Measurements from ENCODE around the gene ZBTB11. TPM values are rescaled to one million over a fixed set of nuclear protein-coding genes. Genes with fewer than 3 reads are reported as not detected.
A peak's percentile ranks its signal among the peaks of the same experiment; 100 is the strongest.

Gene ZBTB11
- total RNA-seq, 1 donor from 2014 or later: 22.8 TPM

GRCh38 chr3:101602731-101603130 lies 74.2 kb downstream of the ZBTB11 start:
- no peaks in the 10 kb centered on the region for H3K36me3 ChIP-seq
- TF ChIP-seq CTCF (IDR thresholded peaks at IDR 0.05): no peak
- no peaks in the 10 kb centered on the region for H3K27me3 ChIP-seq
- DNase-seq (no peak), ATAC-seq (peak; percentile 50)
- no peak overlapping the region for H3K27ac ChIP-seq
- intact Hi-C loops (cut with DNase I): no loop called here
- no peaks in the 10 kb centered on the region for H3K4me1 ChIP-seq
- no peaks in the 10 kb centered on the region for H3K9me3 ChIP-seq
- H3K4me3 ChIP-seq: no peak overlapping the region

Other genes with a start within 250 kb of the ZBTB11 start
- 20.0 TPM for gene SENP7, start 163.9 kb downstream of the ZBTB11 start, total RNA-seq
- 15.1 TPM for gene TRMT10C, start 115.3 kb downstream of the ZBTB11 start, total RNA-seq
- gene PCNP, start 103.0 kb downstream of the ZBTB11 start, total RNA-seq: 141 TPM
- 821 TPM for gene RPL24, start 9.6 kb upstream of the ZBTB11 start, total RNA-seq
- gene CEP97, start 47.5 kb upstream of the ZBTB11 start, total RNA-seq: 7.6 TPM
- 15.9 TPM for gene NXPE3, start 102.1 kb upstream of the ZBTB11 start, total RNA-seq
- 87.7 TPM for gene NFKBIZ, start 172.4 kb upstream of the ZBTB11 start, total RNA-seq

Data from upper lobe of right lung (tissue), 1 donor.